NCI-H2107 treated with DMSO at 0.1 percent for 48 hours (cell line): ENCODE measurements around the gene ENOX1.

Source experiments
- DNase-seq: peaks from one replicate; lab custom pipeline; 2025; ENCODE audit not compliant: unreplicated experiment; lab: John Stamatoyannopoulos, UW

The ENOX1 gene

DNA sequence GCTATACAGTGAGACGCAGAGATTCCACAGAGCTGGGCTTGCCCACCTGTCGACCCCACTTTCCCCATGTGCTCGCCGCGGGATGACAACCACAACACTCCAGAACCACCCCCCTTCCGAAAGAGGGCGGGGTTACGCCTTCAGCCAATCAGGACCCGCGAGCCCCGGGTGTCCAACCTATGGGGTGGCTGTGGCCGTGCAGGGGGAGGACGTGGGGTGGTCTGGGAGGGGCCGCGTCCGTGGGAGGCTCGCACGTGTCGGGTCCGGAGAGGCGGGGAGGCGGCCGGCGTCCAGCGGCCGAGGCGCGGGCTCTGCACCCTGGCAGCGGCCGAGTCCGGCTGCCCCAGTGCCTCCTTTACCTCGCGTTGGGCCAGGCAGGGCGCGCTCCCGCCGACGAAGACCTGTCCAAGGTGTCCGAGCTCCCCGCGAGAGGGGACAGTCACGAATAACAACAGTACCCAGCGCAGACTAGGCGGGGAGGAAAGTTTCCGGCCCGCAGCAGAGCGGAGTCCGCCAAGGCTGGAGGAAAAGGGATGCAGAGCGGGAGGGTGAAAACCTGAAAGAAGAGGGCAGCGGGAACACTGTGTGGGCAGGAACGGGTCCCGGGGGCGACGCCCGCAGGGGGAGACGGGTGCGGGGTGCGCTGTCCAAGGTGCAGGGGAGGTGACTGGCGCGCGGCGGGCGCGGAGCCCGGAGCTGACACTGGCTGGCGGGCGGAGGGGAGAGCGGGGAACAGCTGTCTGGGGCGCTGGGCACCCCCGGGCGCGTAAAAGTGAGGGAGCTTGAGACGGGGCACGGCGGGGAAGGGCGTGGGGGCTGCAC is 911 bp downstream of the ENOX1 start:
- DNase-seq = no peak

GRCh38 chr13:43785261-43785649 is 1.5 kb downstream of the ENOX1 start:
- no peak for DNase-seq

- no peak for DNase-seq
Measured at GRCh38 chr13:43784496-43784895, 2.3 kb downstream of the ENOX1 start.

- peak; percentile 76 for DNase-seq
Measured at GRCh38 chr13:43783820-43784219, 3.0 kb downstream of the ENOX1 start.

GRCh38 chr13:43782686-43783085 is 4.1 kb downstream of the ENOX1 start:
- no peak for DNase-seq

GRCh38 chr13:43780666-43781065 is 6.1 kb downstream of the ENOX1 start:
- DNase-seq = no peak

- peak; percentile 24 for DNase-seq
Measured at GRCh38 chr13:43776501-43777079, 10.2 kb downstream of the ENOX1 start.

DNA sequence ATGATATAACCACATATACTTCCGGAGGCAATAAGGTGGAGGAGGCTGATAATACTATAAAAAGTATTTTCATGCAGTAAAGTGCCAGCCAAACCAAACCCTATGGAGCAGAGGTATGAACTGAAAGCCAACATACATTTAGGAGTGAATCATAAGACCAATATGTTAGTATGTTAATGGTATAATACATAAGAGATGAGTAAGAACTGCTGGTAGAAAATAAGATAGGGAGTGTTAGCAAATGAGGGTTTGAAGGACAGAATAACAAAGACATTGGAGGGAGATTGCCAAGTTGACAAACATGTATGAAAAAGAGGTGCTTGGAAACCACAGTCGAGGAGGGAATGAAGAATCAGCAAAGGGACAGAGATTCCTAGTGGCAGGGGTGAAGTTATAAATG is 10.8 kb downstream of the ENOX1 start:
- no peak for DNase-seq

DNA sequence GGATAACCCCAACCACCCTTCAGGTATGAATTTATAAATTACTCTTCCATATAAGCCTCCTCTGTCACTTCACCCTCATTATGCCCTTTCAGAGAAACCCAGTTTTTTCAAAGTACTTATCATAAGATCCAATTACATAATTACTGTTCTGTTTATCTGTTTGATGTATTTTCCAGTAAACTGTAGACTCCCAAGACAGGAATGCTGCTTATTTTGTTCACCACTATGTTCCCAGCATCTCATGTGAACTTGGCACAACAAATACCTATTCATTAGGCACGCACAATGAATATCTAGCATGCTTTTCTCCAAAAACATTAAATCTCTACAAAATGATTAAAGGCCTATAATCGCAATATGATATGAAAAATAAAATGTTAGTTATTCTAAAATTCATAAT is 13.2 kb downstream of the ENOX1 start:
- no peak for DNase-seq

GRCh38 chr13:43770871-43771270 is 15.9 kb downstream of the ENOX1 start:
- no peak for DNase-seq

GRCh38 chr13:43769529-43769928 is 17.2 kb downstream of the ENOX1 start:
- DNase-seq = peak; percentile 50

- no peak for DNase-seq
Measured at GRCh38 chr13:43767341-43767931, 19.3 kb downstream of the ENOX1 start.

DNA sequence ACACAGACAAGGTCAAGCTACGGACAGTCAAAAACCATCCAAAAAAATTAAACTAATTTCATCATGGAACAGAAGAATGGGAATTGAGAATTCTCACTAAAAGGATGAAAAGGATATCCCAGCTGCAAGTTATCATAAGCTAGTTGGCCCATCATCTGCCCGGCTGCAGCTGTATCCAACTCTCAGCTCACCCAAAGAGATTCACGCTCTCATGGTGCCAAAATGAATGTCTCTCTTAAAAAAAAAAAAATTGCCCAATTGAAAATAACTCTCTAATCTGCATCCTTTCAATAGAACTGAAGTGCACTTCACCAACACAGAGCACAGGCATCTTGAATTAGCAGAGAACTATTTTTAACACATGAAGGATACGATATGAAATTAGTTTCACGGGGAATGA is 20.0 kb downstream of the ENOX1 start:
- DNase-seq = peak; percentile 45

DNA sequence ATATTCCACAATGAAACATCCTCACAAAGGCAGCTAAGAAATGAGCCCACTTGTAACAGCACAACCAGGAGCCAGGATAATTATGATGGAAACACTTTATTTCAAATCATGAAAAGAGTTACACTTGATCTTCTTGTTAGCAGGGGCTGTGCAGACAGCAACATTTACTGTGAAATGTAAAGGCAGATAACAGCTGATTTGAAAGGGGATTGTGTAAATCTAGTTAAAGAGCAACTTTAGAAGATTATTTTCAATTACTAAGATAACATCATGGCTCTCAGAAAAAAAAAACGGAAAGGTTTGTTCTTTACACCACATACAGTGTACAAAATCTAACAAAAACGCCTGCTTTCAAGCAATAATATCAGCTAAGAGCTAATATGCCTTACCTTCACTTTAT is 22.4 kb downstream of the ENOX1 start:
- no peak for DNase-seq

DNA sequence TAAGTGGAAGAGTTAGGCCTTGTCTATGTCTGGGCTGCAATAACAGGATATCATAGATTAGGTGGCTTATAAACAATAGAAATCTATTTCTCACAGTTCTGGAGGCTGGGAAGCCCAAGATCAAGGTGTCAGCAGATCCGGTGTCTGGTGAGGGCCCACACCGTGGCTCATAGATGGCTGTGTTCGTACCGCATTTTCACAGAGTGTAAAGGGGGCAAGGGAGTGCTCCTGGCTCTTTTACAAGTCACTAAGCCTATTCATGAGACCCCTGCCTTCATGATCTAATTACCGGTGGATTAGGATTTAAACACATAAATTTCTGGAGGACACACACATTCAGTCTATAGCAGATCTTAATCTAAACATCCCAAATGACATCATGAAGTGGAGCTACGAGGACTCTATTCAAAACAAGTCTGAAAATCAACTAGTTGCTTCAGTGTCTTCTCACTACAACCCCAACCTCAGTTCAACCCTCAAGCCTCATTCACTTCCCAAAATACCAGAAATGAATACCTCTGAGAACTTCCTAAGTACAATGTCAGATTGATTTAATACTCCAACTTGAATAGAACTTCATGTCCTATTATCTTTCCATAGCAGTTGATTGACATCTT is 23.5 kb downstream of the ENOX1 start:
- no peak for DNase-seq

DNA sequence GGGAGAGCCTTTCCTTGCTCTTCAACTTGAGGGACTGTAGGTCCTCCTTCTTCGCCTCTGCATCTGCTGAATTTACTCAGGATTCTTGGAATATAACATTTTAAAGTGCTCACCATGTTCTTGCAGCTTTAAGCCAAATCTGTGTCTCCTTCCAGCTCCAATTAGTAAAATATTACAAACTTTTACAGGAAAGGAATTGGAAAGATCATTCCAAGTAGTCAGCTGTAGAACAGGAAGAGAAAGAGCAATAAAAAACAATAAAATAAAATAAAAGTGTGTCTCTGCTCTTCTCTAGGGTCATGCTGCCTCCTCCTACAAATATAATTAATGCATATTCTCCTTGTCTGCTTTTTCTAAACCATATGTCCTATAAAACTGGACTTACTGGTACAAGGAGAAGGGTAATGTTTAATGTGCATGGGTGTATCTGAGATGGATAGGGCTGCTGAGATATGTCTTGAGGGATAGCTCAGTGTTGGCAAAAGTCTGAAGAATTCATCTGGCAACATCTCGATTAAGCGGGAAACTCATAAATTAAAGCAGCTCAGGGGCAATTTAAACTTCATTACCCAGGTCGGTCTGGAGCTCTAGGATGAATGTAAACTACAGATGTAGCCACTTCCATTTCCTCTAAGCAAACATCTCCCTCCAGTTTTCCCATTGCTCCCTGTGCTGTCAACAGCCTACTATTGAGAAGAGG is 25.0 kb downstream of the ENOX1 start:
- DNase-seq = no peak

DNA sequence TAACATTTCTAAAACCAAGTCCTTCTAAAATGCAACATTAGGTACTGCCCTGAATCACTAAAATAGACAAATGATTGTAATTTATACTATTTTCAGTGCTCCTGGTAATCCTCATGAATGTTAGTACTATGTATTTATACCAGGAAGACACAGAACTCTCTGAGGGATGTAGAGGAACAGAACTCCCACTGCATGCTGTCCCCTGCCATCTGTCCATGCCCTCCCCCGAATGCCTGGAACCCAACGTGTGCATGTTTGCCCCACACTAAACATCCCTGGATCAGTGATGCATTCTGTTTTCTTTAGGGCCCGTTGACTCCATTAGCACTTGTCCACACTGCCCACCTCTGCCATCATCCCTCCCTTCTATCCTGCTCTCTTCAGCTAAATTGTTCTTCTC is 26.5 kb downstream of the ENOX1 start:
- DNase-seq = no peak

GRCh38 chr13:43758834-43759233 is 27.9 kb downstream of the ENOX1 start:
- no peak for DNase-seq

- no peak for DNase-seq
Measured at GRCh38 chr13:43757266-43757665, 29.5 kb downstream of the ENOX1 start.

DNA sequence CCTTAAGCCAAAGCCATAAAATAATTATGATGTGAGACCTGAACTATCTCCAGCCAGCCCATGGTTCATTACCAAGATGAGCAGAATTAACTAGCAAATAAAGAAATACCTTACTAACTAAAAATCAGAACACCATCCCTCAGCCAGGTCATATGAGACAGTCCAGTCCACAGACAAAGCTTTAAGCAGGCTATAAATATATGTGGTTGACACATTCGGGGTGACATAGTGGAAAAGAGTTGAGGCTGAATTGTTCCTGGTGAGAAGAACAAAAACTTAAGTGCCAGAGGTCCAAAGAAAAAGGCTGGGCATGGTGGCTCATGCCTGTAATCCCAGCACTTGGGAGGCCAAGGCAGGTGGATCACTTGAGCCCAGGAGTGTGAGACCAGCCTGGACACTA is 30.9 kb downstream of the ENOX1 start:
- no peak for DNase-seq

DNA sequence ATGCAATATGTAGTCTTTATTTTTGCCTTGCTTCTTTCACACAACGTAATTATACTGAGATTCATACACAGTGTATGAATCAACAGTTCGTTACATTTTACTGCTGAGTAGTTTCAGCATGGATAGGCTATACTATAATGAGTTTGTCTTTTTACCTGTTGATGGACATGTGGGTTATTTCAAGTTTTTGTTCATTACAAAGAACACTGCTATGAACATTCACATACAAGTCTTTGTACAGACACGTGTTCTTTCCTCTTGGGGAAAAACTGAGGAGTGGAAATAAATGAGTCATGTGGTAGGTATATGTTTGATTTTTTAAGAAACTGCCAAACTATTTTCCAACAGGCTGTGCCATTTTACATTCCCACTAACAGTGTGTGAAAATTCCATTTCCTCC is 35.1 kb downstream of the ENOX1 start:
- no peak for DNase-seq
